SU-DHL-6 (cell line): ENCODE data around the gene PRDX2.
A peak's percentile ranks its signal among the peaks of the same experiment; 100 is the strongest.

Experiments
- H2AFZ ChIP-seq: fragments of 200-600 bp; sonication (generic); 2 replicates; pipeline ENCODE4 v1.6.1; 2014; ENCODE audit warnings: low read depth, mild to moderate bottlenecking, moderate library complexity, mixed read lengths, antibody characterized with exemption, low read length; ENCODE audit not compliant: severe bottlenecking
- H3F3A ChIP-seq: fragments of 200-600 bp; shearing (Covaris generic); 2 replicates; pipeline ENCODE4 v1.6.0; 2016; ENCODE audit warnings: antibody characterized with exemption, mild to moderate bottlenecking; ENCODE audit not compliant: insufficient read depth
- H3K27ac ChIP-seq: fragments of 200-600 bp; sonication (generic); 2 replicates; pipeline ENCODE4 v1.5.1; 2016; ENCODE audit warnings: low read depth, mild to moderate bottlenecking, low read length, moderate library complexity, mixed read lengths
- H3K27me3 ChIP-seq: fragments of 200-600 bp; sonication (generic), shearing (Covaris generic); 2 replicates; pipeline ENCODE4 v1.6.0; 2014; ENCODE audit warnings: mild to moderate bottlenecking, low read length
- H3K36me3 ChIP-seq: fragments of 200-600 bp; sonication (generic); 2 replicates; pipeline ENCODE4 v1.6.1; 2014; ENCODE audit warnings: mild to moderate bottlenecking, low read length, mixed read lengths
- H3K4me2 ChIP-seq: fragments of 300-600, 200-600 bp; shearing (Covaris generic), sonication (generic); 2 replicates; pipeline ENCODE4 v1.6.0; 2014; ENCODE audit warnings: low read length, low read depth, mild to moderate bottlenecking; ENCODE audit not compliant: poor library complexity, severe bottlenecking
- H3K4me3 ChIP-seq: fragments of 200-600 bp; sonication (generic); 2 replicates; pipeline ENCODE4 v1.5.1; 2014; ENCODE audit warnings: antibody characterized with exemption, low read length, mild to moderate bottlenecking, mixed read lengths; ENCODE audit not compliant: insufficient read depth, poor library complexity, severe bottlenecking
- H3K79me2 ChIP-seq: fragments of 200-600 bp; sonication (generic); 2 replicates; pipeline ENCODE4 v1.6.1; 2014; ENCODE audit warnings: mild to moderate bottlenecking, low read length, moderate library complexity; ENCODE audit not compliant: insufficient read depth
- H3K9ac ChIP-seq: fragments of 200-600 bp; sonication (generic); 2 replicates; pipeline ENCODE4 v1.7.0; 2014; ENCODE audit warnings: mild to moderate bottlenecking, low read length
- H3K9me2 ChIP-seq: fragments of 200-600 bp; sonication (generic); replicated peaks from 2 replicates; pipeline ENCODE4 v1.6.1; 2014; ENCODE audit warnings: low read length; ENCODE audit not compliant: insufficient read depth
- H3K9me3 ChIP-seq: fragments of 200-600 bp; sonication (generic); 2 replicates; pipeline ENCODE4 v1.6.1; 2014; ENCODE audit warnings: low read length, mixed read lengths; ENCODE audit not compliant: insufficient read depth
- H4K20me1 ChIP-seq: fragments of 200-600 bp; sonication (generic); 2 replicates; pipeline ENCODE4 v1.6.1; 2014; ENCODE audit warnings: low read depth, mild to moderate bottlenecking, antibody characterized with exemption, low read length, moderate library complexity, mixed read lengths
- EZH2phosphoT487 ChIP-seq: fragments of 200-600 bp; sonication (generic), shearing (Covaris generic); conservative IDR thresholded peaks from 2 replicates; pipeline ENCODE4 v1.6.1; 2018; ENCODE audit warnings: mild to moderate bottlenecking, antibody characterized with exemption, low read length, moderate library complexity, mixed read lengths
- TF ChIP-seq, protein P1 (sequence below): fragments of 200-600 bp; sonication (generic); IDR thresholded peaks from one replicate; pipeline ENCODE4 v1.5.1; 2017; ENCODE audit warnings: antibody characterized with exemption, mild to moderate bottlenecking, low read length, moderate library complexity; ENCODE audit not compliant: insufficient read depth, poor library complexity, severe bottlenecking

PRDX2 gene

DNA sequence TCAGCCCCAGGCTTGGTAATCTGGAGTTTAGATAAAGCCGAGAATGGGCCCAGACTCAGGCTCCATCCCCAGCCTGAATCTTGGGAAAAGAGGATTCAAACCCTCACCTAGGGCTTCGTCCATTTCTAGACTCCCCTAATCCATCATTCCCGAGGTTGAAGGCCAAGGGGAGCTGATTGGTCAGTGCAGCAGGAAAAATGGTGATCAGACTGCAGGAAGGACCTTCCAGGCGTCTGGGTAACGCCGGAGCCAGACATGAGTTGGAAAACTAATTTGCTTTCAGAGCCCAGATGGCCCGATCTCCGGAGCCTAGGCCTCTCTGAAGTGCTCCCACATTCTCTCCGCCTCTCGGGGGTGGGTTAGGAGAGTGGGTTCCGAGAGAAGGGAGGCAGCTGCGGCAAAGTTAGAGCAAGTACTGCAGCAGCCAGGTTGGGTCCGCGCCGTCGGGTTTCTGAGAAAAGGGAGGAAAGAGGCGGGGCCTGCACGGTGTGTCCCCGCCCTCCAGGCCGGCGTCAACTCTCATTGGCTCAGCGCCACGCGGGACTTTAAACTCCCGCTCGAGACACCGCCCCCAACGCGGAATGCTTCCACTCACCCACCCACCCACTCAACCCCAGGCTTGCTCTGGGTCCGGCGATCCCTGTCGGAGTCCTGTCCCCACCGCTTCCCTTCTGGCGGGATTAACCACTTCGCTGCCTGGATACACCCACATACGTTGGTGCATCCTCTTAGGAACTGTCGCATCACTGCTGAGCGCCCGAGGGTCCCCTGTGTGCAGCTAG, 33.6 kb upstream of the PRDX2 start:
- H3K27me3 ChIP-seq = no peaks in the 10 kb centered on the region
- no peaks in the 10 kb centered on the region for H4K20me1 ChIP-seq
- no peaks in the 10 kb centered on the region for H3K9me2 ChIP-seq
- no peak overlapping the region for H3K27ac ChIP-seq
- H3K9ac ChIP-seq = peak overlapping the region; percentile 71; the same call in 1 of the 2 replicates
- H3K36me3 ChIP-seq = no peaks in the 10 kb centered on the region
- no peak overlapping the region for H3K4me3 ChIP-seq
- TF ChIP-seq, protein P1, sequence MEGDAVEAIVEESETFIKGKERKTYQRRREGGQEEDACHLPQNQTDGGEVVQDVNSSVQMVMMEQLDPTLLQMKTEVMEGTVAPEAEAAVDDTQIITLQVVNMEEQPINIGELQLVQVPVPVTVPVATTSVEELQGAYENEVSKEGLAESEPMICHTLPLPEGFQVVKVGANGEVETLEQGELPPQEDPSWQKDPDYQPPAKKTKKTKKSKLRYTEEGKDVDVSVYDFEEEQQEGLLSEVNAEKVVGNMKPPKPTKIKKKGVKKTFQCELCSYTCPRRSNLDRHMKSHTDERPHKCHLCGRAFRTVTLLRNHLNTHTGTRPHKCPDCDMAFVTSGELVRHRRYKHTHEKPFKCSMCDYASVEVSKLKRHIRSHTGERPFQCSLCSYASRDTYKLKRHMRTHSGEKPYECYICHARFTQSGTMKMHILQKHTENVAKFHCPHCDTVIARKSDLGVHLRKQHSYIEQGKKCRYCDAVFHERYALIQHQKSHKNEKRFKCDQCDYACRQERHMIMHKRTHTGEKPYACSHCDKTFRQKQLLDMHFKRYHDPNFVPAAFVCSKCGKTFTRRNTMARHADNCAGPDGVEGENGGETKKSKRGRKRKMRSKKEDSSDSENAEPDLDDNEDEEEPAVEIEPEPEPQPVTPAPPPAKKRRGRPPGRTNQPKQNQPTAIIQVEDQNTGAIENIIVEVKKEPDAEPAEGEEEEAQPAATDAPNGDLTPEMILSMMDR = no peak
- H3K9me3 ChIP-seq = no peaks in the 10 kb centered on the region
- no peak overlapping the region for H2AFZ ChIP-seq
- peaks cover 25% of the 10 kb centered on the region for H3F3A ChIP-seq
- peak overlapping the region; percentile 60 for H3K4me2 ChIP-seq
- H3K79me2 ChIP-seq = 0 out of 2 replicates have a peak, but pooled peaks cover 3% of the 10 kb centered on the region

DNA sequence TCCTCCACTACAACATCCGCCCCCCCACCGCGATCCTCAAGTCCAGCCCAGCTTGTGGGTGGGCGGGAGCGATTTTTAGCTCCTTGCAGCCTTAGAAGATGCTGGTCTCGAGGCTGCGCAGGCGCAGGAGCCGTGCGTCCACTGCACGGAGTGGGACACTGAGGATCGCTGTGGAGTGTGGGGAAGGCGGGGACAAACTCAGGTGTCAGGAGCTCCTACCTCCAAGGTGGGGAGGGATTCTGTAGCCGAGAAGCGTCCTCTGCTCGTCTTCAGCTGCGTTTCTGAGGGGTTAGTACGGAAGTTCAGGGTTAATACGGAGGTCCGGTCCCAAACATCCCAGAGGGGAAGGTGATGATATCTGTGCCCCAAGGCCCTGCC, 33.0 kb upstream of the PRDX2 start, which contains the start of gene RTBDN:
RTBDN (minus strand) TSS at position 14 of the 378 bp plus-strand sequence. CDS start 4,600 bp downstream, outside the sequence.
- Histone ChIP-seq H3K9me2 (no peaks in the 10 kb centered on the region), H3K9ac (peak within 1 kb of the TSS; percentile 71), H3K9me3 (no peaks in the 10 kb centered on the region), H3K4me2 (peak within 1 kb of the TSS; percentile 69), H2AFZ (peak within 1 kb of the TSS; percentile 94), H3K27ac (no peak within 1 kb of the TSS), H3F3A (peaks cover 19% of the 10 kb centered on the region), H3K36me3 (no peaks in the 10 kb centered on the region), H3K27me3 (no peaks in the 10 kb centered on the region), H4K20me1 (no peaks in the 10 kb centered on the region), H3K4me3 (peak within 1 kb of the TSS; percentile 81), H3K79me2 (no peaks in the 10 kb centered on the region)
- no peak for TF ChIP-seq EZH2phosphoT487
- TF ChIP-seq, protein P1 = no peak

- H3F3A ChIP-seq = peaks cover 13% of the 10 kb centered on the region
- H3K4me3 ChIP-seq = peak overlapping the region; percentile 81
- peak overlapping the region; percentile 94 for H2AFZ ChIP-seq
- TF ChIP-seq EZH2phosphoT487 = no peak
- TF ChIP-seq, protein P1 = no peak
- no peaks in the 10 kb centered on the region for H3K79me2 ChIP-seq
- H3K27ac ChIP-seq = no peak overlapping the region
- H3K9me2 ChIP-seq = no peaks in the 10 kb centered on the region
- no peaks in the 10 kb centered on the region for H3K9me3 ChIP-seq
- no peaks in the 10 kb centered on the region for H3K27me3 ChIP-seq
- H3K4me2 ChIP-seq = peak overlapping the region; percentile 60
- peak overlapping the region; percentile 71 for H3K9ac ChIP-seq
- no peaks in the 10 kb centered on the region for H4K20me1 ChIP-seq
- no peaks in the 10 kb centered on the region for H3K36me3 ChIP-seq
Observed at GRCh38 chr19:12833738-12834565, 32.4 kb upstream of the PRDX2 start.
